GM12878 (cell line): Measurements from ENCODE around the gene GPR21. TPM values are rescaled to one million over a fixed set of nuclear protein-coding genes. Genes with fewer than 3 reads are reported as not detected.

Source experiments
- ATAC-seq: fragments of 200-7000 bp; cut with Tn5 transposase; 3 replicates; pipeline ENCODE4 v1.9.1; 2020; ENCODE audit warnings: mild to moderate bottlenecking, moderate library complexity
- BruUV-seq: library from RNA; stranded (reverse); fragments of 400-500 nt; replicated peaks from 2 replicates; lab custom pipeline; 2021; lab: Mats Ljungman, UMichigan
- CTCF ChIA-PET: fragments of 300-600 bp; sonication (Branson Sonifier 250); formaldehyde crosslinking; extraction: SDS; loops from one replicate; lab custom pipeline; 2021; ENCODE audit warnings: inconsistent platforms; lab: Yijun Ruan, JAX
- POLR2A ChIA-PET: fragments of 350-600 bp; formaldehyde crosslinking; extraction: SDS; loops from one replicate; lab custom pipeline; 2021; ENCODE audit warnings: inconsistent platforms; lab: Charles Lee
- RAD21 ChIA-PET: fragments of 300-600 bp; sonication (Branson Sonifier 250); formaldehyde crosslinking; loops from one replicate; lab custom pipeline; 2023; ENCODE audit warnings: antibody characterized with exemption; ENCODE audit not compliant: unreplicated experiment; lab: Charles Lee
- SMC1A ChIA-PET: fragments of 300-600 bp; sonication (Branson Sonifier 250); formaldehyde crosslinking; loops from one replicate; lab custom pipeline; 2023; ENCODE audit not compliant: unreplicated experiment, uncharacterized antibody; lab: Charles Lee
- DNase-seq: peaks from one replicate; pipeline ENCODE4 v3.0.0-alpha.2; 2011; ENCODE audit warnings: low read depth, low spot score
- FAIRE-seq: peaks from 3 replicates; lab custom pipeline; 2011; peaks lifted over from hg19 to GRCh38; lab: Jason Lieb, UNC
- H2AFZ ChIP-seq: 2 replicates; pipeline ENCODE4 v1.6.0; 2011; ENCODE audit warnings: low read depth, low read length, control low read depth; ENCODE audit not compliant: control insufficient read depth
- H3K27ac ChIP-seq: 2 replicates; pipeline ENCODE4 v1.5.1; 2011; ENCODE audit warnings: control low read depth; ENCODE audit not compliant: control insufficient read depth, insufficient read depth
- H3K27me3 ChIP-seq, 2 experiments: replicated peaks in 1 of 2; 2 replicates each; pipeline versions ENCODE4 v1.6.0 to v1.6.1; 2011; ENCODE audit warnings: low read length in 1 of 2; ENCODE audit not compliant: control insufficient read depth in 2 of 2, insufficient read depth in 2 of 2
- H3K36me3 ChIP-seq, 2 experiments: 2 replicates each; pipeline ENCODE4 v1.5.1; 2011; ENCODE audit warnings: low read length in 1 of 2; ENCODE audit not compliant: control insufficient read depth in 2 of 2, insufficient read depth in 2 of 2
- H3K4me1 ChIP-seq: 2 replicates; pipeline ENCODE4 v1.6.1; 2011; ENCODE audit warnings: mild to moderate bottlenecking, low read length, moderate library complexity, mixed read lengths; ENCODE audit not compliant: control insufficient read depth, insufficient read depth
- H3K4me2 ChIP-seq: 2 replicates; pipeline ENCODE4 v1.6.0; 2011; ENCODE audit warnings: control low read depth; ENCODE audit not compliant: control insufficient read depth, insufficient read depth
- H3K4me3 ChIP-seq: fragments of 200-600 bp; sonication (generic); 2 replicates; pipeline ENCODE4 v1.5.1; 2016
- H3K79me2 ChIP-seq: 2 replicates; pipeline ENCODE4 v1.6.0; 2011; ENCODE audit warnings: low read length; ENCODE audit not compliant: control insufficient read depth, insufficient read depth
- H3K9ac ChIP-seq: 2 replicates; pipeline ENCODE4 v1.8.0; 2011; ENCODE audit warnings: low read length, control low read depth, mixed read lengths; ENCODE audit not compliant: control insufficient read depth, insufficient read depth
- H3K9me3 ChIP-seq: replicated peaks from 3 replicates; pipeline ENCODE4 v1.5.1; 2011; ENCODE audit warnings: mild to moderate bottlenecking, low read length; ENCODE audit not compliant: control insufficient read depth, insufficient read depth
- H4K20me1 ChIP-seq: 2 replicates; pipeline ENCODE4 v1.6.0; 2011; ENCODE audit not compliant: control insufficient read depth, insufficient read depth
- BHLHE40 ChIP-seq, 2 experiments: fragments of 450-650 bp in 1 of 2; IDR thresholded peaks; 2 replicates each; pipeline ENCODE4 v1.6.1; 2011 to 2017; ENCODE audit warnings: low read depth in 2 of 2, borderline replicate concordance in 1 of 2, improper control_type of control experiment in 1 of 2, low read length in 1 of 2, mild to moderate bottlenecking in 1 of 2
- CBFB ChIP-seq: IDR thresholded peaks from 2 replicates; pipeline ENCODE4 v1.6.1; 2016; ENCODE audit warnings: antibody characterized with exemption, low read depth
- CREM ChIP-seq: IDR thresholded peaks from 2 replicates; pipeline ENCODE4 v1.6.1; 2014; ENCODE audit warnings: antibody characterized with exemption, low read depth
- E2F8 ChIP-seq: fragments of 450-650 bp; IDR thresholded peaks from 2 replicates; pipeline ENCODE4 v1.6.1; 2018; ENCODE audit warnings: mild to moderate bottlenecking, low read depth, moderate library complexity; ENCODE audit not compliant: partially characterized antibody
- EED ChIP-seq: sonication (generic); IDR thresholded peaks from 2 replicates; pipeline ENCODE4 v1.6.1; 2016; ENCODE audit warnings: antibody characterized with exemption, low read depth
- FOXM1 ChIP-seq: IDR thresholded peaks from 2 replicates; pipeline ENCODE4 v1.6.1; 2012; ENCODE audit warnings: low read depth, mild to moderate bottlenecking, inconsistent platforms, low read length, moderate library complexity
- IRF3 ChIP-seq: fragments of 450-650 bp; IDR thresholded peaks from 2 replicates; pipeline ENCODE4 v1.6.1; 2014; ENCODE audit warnings: mild to moderate bottlenecking
- IRF5 ChIP-seq: fragments of 450-650 bp; IDR thresholded peaks from 2 replicates; pipeline ENCODE4 v1.6.1; 2017; ENCODE audit warnings: borderline replicate concordance
- PAX8 ChIP-seq: fragments of 450-650 bp; IDR thresholded peaks from 2 replicates; pipeline ENCODE4 v1.6.1; 2017; ENCODE audit warnings: mild to moderate bottlenecking, moderate library complexity
- PBX3 ChIP-seq: IDR thresholded peaks from 2 replicates; pipeline ENCODE4 v1.6.1; 2011; ENCODE audit warnings: mild to moderate bottlenecking, low read depth, low read length, moderate library complexity; ENCODE audit not compliant: insufficient replicate concordance
- POLR2AphosphoS2 ChIP-seq: IDR thresholded peaks from 2 replicates; pipeline ENCODE4 v1.6.1; 2011; ENCODE audit warnings: low read depth, mild to moderate bottlenecking, low read length, improper control_type of control experiment, moderate library complexity
- RCOR1 ChIP-seq: conservative IDR thresholded peaks from 2 replicates; pipeline ENCODE4 v1.6.1; 2012; ENCODE audit warnings: low read depth, low read length, improper control_type of control experiment
- SPI1 ChIP-seq: IDR thresholded peaks from 2 replicates; pipeline ENCODE4 v1.6.1; 2011; ENCODE audit warnings: low read depth, mild to moderate bottlenecking, low read length, moderate library complexity, borderline replicate concordance; ENCODE audit not compliant: insufficient read depth
- TCF12 ChIP-seq: IDR thresholded peaks from 2 replicates; pipeline ENCODE4 v1.6.1; 2011; ENCODE audit warnings: low read depth, mild to moderate bottlenecking, low read length
- WGBS: methylation state at CpG from one replicate; pipeline ENCODE4 v1.1.6; 2016; ENCODE audit warnings: low lambda C conversion rate; ENCODE audit not compliant: insufficient replicate concordance, insufficient coverage; ENCODE audit errors: missing lambda C conversion rate; 5-methylcytosine and 5-hydroxymethylcytosine counted together
- in situ Hi-C: fragments of 300-500 bp; cut with MboI; formaldehyde crosslinking; loops from 9 replicates; pipeline ENCODE4 v1.14.3; 2018; ENCODE audit warnings: mixed read lengths
- intact Hi-C: fragments of 100-400 bp; cut with micrococcal nuclease; formaldehyde crosslinking; loops from one replicate; pipeline ENCODE4 v1.14.2; 2022; ENCODE audit not compliant: unreplicated experiment
- polyA plus RNA-seq, 11 experiments: library from polyadenylated mRNA; depleted of rRNA in 4 of 11; unstranded in 6 of 11; stranded (reverse) in 5 of 11; fragments of >200 nt; fragmentation: Nextera tagmentation in 4 of 11; fragmentation: Illumina TruSeq in 1 of 11; extraction: Ambion mirVana in 4 of 11; extraction: Trizol in 1 of 11; gene quantifications; 1 replicate in 1 of 11; 2 replicates in 10 of 11; pipeline versions ENCODE4 v1.2.1 to v1.2.3, GENCODE V29; 2011 to 2016; ENCODE audit warnings: inconsistent platforms in 2 of 11, missing spikeins in 2 of 11, low read depth in 1 of 11
- total RNA-seq, 4 experiments: library from RNA; depleted of rRNA in 3 of 4; stranded (reverse); fragments of >200 nt in 3 of 4; fragmentation: Illumina TruSeq in 1 of 4; extraction: Trizol in 1 of 4; gene quantifications; 2 replicates each; pipeline versions ENCODE4 v1.2.1 to v1.2.3, GENCODE V29; 2013 to 2021
- TF ChIP-seq, protein P1 (sequence below): IDR thresholded peaks from 2 replicates; pipeline ENCODE4 v1.6.1; 2011; ENCODE audit warnings: borderline replicate concordance, low read depth, mild to moderate bottlenecking, moderate library complexity, mixed read lengths, low read length; ENCODE audit not compliant: insufficient read depth; ENCODE audit errors: extremely low read length

Gene GPR21
- total and polyA plus RNA-seq, 10 of the 15 experiments (the other 5 are each of a cell fraction or from before 2014, with no cell fraction given), result 0.09 to 1.9 (median 0.57) TPM; not detected in 4

DNA sequence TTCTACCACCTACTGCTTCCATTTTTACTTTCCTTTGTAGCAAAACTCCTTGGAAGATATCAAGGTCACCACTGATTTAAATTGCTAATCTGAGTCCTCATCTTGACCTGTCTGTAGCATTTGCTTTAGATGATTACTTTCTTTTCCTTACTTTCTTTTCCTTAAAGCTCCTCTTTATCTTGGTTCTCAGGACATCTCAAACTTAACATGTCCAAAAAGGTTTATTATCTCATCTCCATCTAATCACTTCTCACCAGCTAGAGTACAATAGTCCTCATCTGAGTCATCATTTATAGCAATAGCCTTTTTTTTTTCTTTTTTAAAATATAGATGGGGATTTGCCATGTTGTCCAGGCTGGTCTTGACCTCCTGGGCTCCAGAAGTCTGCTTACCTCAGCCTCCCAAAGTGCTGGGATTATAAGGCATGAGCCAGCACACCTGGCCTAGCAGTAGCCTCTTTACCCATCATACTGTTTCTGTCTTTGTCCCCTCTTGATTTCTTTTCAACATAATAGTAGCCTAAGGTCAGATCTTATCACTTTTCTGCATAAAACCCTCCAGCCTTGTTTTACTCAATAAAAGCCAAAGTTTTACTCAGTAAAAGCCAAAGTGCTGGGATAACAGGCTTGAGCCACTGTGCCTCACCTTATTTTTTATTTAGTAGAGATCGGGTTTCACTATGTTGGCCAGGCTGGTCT lies 32.9 kb upstream of the GPR21 start:
- TF ChIP-seq POLR2AphosphoS2, result no peak
- TF ChIP-seq CBFB, result no peak
- TF ChIP-seq, protein P1, sequence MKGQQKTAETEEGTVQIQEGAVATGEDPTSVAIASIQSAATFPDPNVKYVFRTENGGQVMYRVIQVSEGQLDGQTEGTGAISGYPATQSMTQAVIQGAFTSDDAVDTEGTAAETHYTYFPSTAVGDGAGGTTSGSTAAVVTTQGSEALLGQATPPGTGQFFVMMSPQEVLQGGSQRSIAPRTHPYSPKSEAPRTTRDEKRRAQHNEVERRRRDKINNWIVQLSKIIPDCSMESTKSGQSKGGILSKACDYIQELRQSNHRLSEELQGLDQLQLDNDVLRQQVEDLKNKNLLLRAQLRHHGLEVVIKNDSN, result no peak
- TF ChIP-seq RCOR1, result no peak
- TF ChIP-seq BHLHE40 (IDR thresholded peaks at IDR 0.05; ENCODE audit: borderline replicate concordance in 1 of 2, low read depth in 2 of 2, low read length in 1 of 2), result no peak
- TF ChIP-seq IRF3, result no peak
- no peak for TF ChIP-seq E2F8
- no peak for TF ChIP-seq CREM
- no peak for TF ChIP-seq PAX8
- no peak for TF ChIP-seq SPI1
- no peak for TF ChIP-seq IRF5
- TF ChIP-seq FOXM1, result no peak
- no peak for TF ChIP-seq EED
- TF ChIP-seq PBX3, result no peak
- TF ChIP-seq TCF12, result no peak
- no peak overlapping the region for H3K27ac ChIP-seq
- no peaks in the 10 kb centered on the region for H3K79me2 ChIP-seq
- 100% methylated on average over 1 of the region's 1 CpG for WGBS
- BruUV-seq, result no TSS peak
- peak; percentile 44 for FAIRE-seq
- H3K36me3 ChIP-seq, result peaks cover 0 to 15% of the 10 kb centered on the region in 2 experiments; a peak in 3 of 4 replicates
- no peak overlapping the region for H2AFZ ChIP-seq
- ChIA-PET CTCF (interaction anchor here (0.9 kb wide), 1 partner anchor 349 kb away, joined by 3 read pairs; no protein-coding TSS in a partner anchor), RAD21 (interaction anchor here (1.0 kb wide), 1 partner anchor 9 kb away, joined by 3 read pairs; no protein-coding TSS in a partner anchor), POLR2A (interaction anchor here (0.6 kb wide), 1 partner anchor 65 kb away, joined by 3 read pairs; no protein-coding TSS in a partner anchor), SMC1A (interaction anchor here (0.6 to 1.0 kb wide), 3 partner anchors 103 to 1455 kb away, joined by 3 to 4 read pairs (median 4); no protein-coding TSS in a partner anchor)
- H3K27me3 ChIP-seq, result no peaks in the 10 kb centered on the region
- no peaks in the 10 kb centered on the region for H3K9me3 ChIP-seq
- no peaks in the 10 kb centered on the region for H3K4me1 ChIP-seq
- in situ Hi-C loops (no loop called here), intact Hi-C loops (no loop called here)
- no peaks in the 10 kb centered on the region for H4K20me1 ChIP-seq
- no peak for DNase-seq
- H3K4me2 ChIP-seq, result no peak overlapping the region
- H3K9ac ChIP-seq, result no peak overlapping the region
- no peak overlapping the region for H3K4me3 ChIP-seq
- no peak for ATAC-seq
